ENCODE data around the gene CEP170. TPM values are rescaled to one million over a fixed set of nuclear protein-coding genes. Genes with fewer than 3 reads are reported as not detected.

The CEP170 gene
- total RNA-seq, 1 donor from 2014 or later, result 108 TPM

- Mint-ChIP-seq H3K9me3 (ENCODE audit: low read depth) (no peaks in the 10 kb centered on the region), H3K4me1 (ENCODE audit: low read depth) (peaks cover 50% of the 10 kb centered on the region), H3K27me3 (ENCODE audit: low read depth) (no peaks in the 10 kb centered on the region), H3K27ac (ENCODE audit: unreplicated experiment) (peak overlapping the region; percentile 27), H3K4me3 (ENCODE audit: unreplicated experiment) (no peak overlapping the region), H3K36me3 (ENCODE audit: low read depth) (peaks cover 20% of the 10 kb centered on the region)
- TF ChIP-seq, protein P1, sequence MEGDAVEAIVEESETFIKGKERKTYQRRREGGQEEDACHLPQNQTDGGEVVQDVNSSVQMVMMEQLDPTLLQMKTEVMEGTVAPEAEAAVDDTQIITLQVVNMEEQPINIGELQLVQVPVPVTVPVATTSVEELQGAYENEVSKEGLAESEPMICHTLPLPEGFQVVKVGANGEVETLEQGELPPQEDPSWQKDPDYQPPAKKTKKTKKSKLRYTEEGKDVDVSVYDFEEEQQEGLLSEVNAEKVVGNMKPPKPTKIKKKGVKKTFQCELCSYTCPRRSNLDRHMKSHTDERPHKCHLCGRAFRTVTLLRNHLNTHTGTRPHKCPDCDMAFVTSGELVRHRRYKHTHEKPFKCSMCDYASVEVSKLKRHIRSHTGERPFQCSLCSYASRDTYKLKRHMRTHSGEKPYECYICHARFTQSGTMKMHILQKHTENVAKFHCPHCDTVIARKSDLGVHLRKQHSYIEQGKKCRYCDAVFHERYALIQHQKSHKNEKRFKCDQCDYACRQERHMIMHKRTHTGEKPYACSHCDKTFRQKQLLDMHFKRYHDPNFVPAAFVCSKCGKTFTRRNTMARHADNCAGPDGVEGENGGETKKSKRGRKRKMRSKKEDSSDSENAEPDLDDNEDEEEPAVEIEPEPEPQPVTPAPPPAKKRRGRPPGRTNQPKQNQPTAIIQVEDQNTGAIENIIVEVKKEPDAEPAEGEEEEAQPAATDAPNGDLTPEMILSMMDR (IDR thresholded peaks at IDR 0.05), result no peak
- no peak for DNase-seq (ENCODE audit: low spot score)
These were observed 18.4 kb upstream of the CEP170 start for GRCh38 chr1:243273506-243273905.

GRCh38 chr1:243272401-243272800, 17.3 kb upstream of the CEP170 start:
- Mint-ChIP-seq H3K36me3 (ENCODE audit: low read depth) (peaks cover 18% of the 10 kb centered on the region), H3K27me3 (ENCODE audit: low read depth) (no peaks in the 10 kb centered on the region), H3K4me1 (ENCODE audit: low read depth) (peaks cover 61% of the 10 kb centered on the region), H3K27ac (ENCODE audit: unreplicated experiment) (peak overlapping the region; percentile 57), H3K9me3 (ENCODE audit: low read depth) (no peaks in the 10 kb centered on the region), H3K4me3 (ENCODE audit: unreplicated experiment) (no peak overlapping the region)
- TF ChIP-seq, protein P1 (IDR thresholded peaks at IDR 0.05), result no peak
- DNase-seq (ENCODE audit: low spot score), result no peak

GRCh38 chr1:243271996-243272395, 16.9 kb upstream of the CEP170 start:
- Mint-ChIP-seq H3K4me1 (ENCODE audit: low read depth) (peaks cover 61% of the 10 kb centered on the region), H3K27ac (ENCODE audit: unreplicated experiment) (peak overlapping the region; percentile 57), H3K36me3 (ENCODE audit: low read depth) (peaks cover 15% of the 10 kb centered on the region), H3K4me3 (ENCODE audit: unreplicated experiment) (no peak overlapping the region), H3K9me3 (ENCODE audit: low read depth) (no peaks in the 10 kb centered on the region), H3K27me3 (ENCODE audit: low read depth) (no peaks in the 10 kb centered on the region)
- no peak for DNase-seq (ENCODE audit: low spot score)
- TF ChIP-seq, protein P1 (IDR thresholded peaks at IDR 0.05), result no peak

GRCh38 chr1:243270097-243270864, 15.2 kb upstream of the CEP170 start:
- no peaks in the 10 kb centered on the region for H3K9me3 Mint-ChIP-seq (ENCODE audit: low read depth)
- H3K4me1 Mint-ChIP-seq (ENCODE audit: low read depth), result peaks cover 67% of the 10 kb centered on the region
- no peak overlapping the region for H3K27ac Mint-ChIP-seq (ENCODE audit: unreplicated experiment)
- DNase-seq (ENCODE audit: low spot score), result no peak
- no peak overlapping the region for H3K4me3 Mint-ChIP-seq (ENCODE audit: unreplicated experiment)
- TF ChIP-seq, protein P1 (IDR thresholded peaks at IDR 0.05), result no peak
- no peaks in the 10 kb centered on the region for H3K27me3 Mint-ChIP-seq (ENCODE audit: low read depth)
- peaks cover 10% of the 10 kb centered on the region for H3K36me3 Mint-ChIP-seq (ENCODE audit: low read depth)

GRCh38 chr1:243269461-243269801, 14.3 kb upstream of the CEP170 start:
- Mint-ChIP-seq H3K27ac (ENCODE audit: unreplicated experiment) (peak overlapping the region; percentile 91), H3K36me3 (ENCODE audit: low read depth) (peaks cover 5% of the 10 kb centered on the region)
- DNase-seq (ENCODE audit: low spot score), result no peak

More at GRCh38 chr1:243269461-243269801, 14.3 kb upstream of the CEP170 start:
- Mint-ChIP-seq H3K4me1 (ENCODE audit: low read depth) (peaks cover 74% of the 10 kb centered on the region), H3K27me3 (ENCODE audit: low read depth) (no peaks in the 10 kb centered on the region), H3K9me3 (ENCODE audit: low read depth) (no peaks in the 10 kb centered on the region), H3K4me3 (ENCODE audit: unreplicated experiment) (no peak overlapping the region)
- TF ChIP-seq, protein P1 (IDR thresholded peaks at IDR 0.05), result no peak

All from chondrocyte (in vitro differentiated cells).